ENCODE measurements around the gene PDE6B. TPM values are rescaled to one million over a fixed set of nuclear protein-coding genes. Genes with fewer than 3 reads are reported as not detected.

PDE6B gene
- total RNA-seq, 1 donor = not detected

- H3K79me2 ChIP-seq (ENCODE audit: insufficient read depth, low read length) = no peaks in the 10 kb centered on the region
- H3K4me3 ChIP-seq (ENCODE audit: insufficient read depth, low read length) = no peak overlapping the region
- TF ChIP-seq CTCF (IDR thresholded peaks at IDR 0.05; ENCODE audit: extremely low read depth, low read depth, low read length) = no peak
- H4K20me1 ChIP-seq (ENCODE audit: insufficient read depth, low read length) = no peaks in the 10 kb centered on the region
- no peak for DNase-seq (ENCODE audit: insufficient read length, low spot score, missing footprints)
- H3K4me1 ChIP-seq (ENCODE audit: insufficient read depth, low read length) = no peaks in the 10 kb centered on the region
- H3K36me3 ChIP-seq (ENCODE audit: insufficient read depth, low read length) = no peaks in the 10 kb centered on the region
- no peak overlapping the region for H2AFZ ChIP-seq (ENCODE audit: low read length)
- H3K27ac ChIP-seq (ENCODE audit: low read depth, low read length) = no peak overlapping the region
- H3K4me2 ChIP-seq (ENCODE audit: insufficient read depth, low read length) = no peak overlapping the region
- H3K27me3 ChIP-seq (ENCODE audit: insufficient read depth, low read length) = peaks cover 8% of the 10 kb centered on the region
- no peaks in the 10 kb centered on the region for H3K9me3 ChIP-seq (ENCODE audit: low read depth, low read length)
Measured at GRCh38 chr4:601612-602558, 23.5 kb upstream of the PDE6B start.

DNA sequence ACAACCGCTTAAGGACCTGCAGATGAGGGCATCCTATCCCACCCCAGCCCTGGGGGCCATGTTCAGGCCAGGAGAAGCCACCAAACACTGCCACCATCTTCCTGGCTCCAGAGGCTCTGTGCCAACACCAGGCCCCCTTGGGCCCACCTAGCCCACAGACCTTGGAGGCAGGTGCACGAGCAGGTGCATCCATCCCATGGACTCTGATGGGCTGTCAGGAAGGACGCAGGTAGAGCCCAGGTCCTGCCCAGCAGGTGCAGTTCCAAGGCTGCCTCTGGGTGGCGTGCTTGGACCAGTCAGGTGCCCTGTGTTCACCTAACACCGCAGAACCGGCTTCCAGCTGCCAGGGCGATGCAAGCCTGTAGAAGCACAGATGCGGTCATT is 22.8 kb upstream of the PDE6B start:
- Histone ChIP-seq H3K36me3 (ENCODE audit: insufficient read depth, low read length) (no peaks in the 10 kb centered on the region), H3K79me2 (ENCODE audit: insufficient read depth, low read length) (no peaks in the 10 kb centered on the region), H3K4me1 (ENCODE audit: insufficient read depth, low read length) (no peaks in the 10 kb centered on the region), H3K27me3 (ENCODE audit: insufficient read depth, low read length) (peaks cover 8% of the 10 kb centered on the region), H3K27ac (ENCODE audit: low read depth, low read length) (no peak overlapping the region), H3K4me2 (ENCODE audit: insufficient read depth, low read length) (no peak overlapping the region), H2AFZ (ENCODE audit: low read length) (no peak overlapping the region), H4K20me1 (ENCODE audit: insufficient read depth, low read length) (no peaks in the 10 kb centered on the region), H3K4me3 (ENCODE audit: insufficient read depth, low read length) (no peak overlapping the region), H3K9me3 (ENCODE audit: low read depth, low read length) (no peaks in the 10 kb centered on the region)
- DNase-seq (ENCODE audit: insufficient read length, low spot score, missing footprints) = no peak
- TF ChIP-seq CTCF (IDR thresholded peaks at IDR 0.05; ENCODE audit: extremely low read depth, low read depth, low read length) = peak; percentile 50

DNA sequence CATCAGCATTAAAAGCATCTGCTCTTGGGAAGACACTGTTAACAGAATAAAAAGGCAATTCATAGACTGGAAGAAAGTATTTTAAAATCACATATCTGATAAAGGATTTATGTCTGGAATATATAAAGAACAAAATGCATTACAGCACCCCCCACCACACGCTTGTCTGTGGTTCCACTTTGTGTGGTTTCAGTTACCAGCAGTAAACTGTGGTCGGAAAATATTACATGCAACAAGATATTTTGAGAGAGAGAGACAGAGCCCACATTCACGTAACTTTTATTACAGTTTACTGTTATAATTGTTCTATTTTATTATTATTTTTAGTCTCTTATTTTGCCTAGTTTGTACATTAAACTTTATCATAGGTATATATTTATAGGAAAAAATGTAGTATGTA is 21.2 kb upstream of the PDE6B start:
- Histone ChIP-seq H3K27me3 (ENCODE audit: insufficient read depth, low read length) (peaks cover 3% of the 10 kb centered on the region), H4K20me1 (ENCODE audit: insufficient read depth, low read length) (no peaks in the 10 kb centered on the region), H3K4me2 (ENCODE audit: insufficient read depth, low read length) (no peak overlapping the region), H3K4me3 (ENCODE audit: insufficient read depth, low read length) (no peak overlapping the region), H3K9me3 (ENCODE audit: low read depth, low read length) (no peaks in the 10 kb centered on the region), H3K4me1 (ENCODE audit: insufficient read depth, low read length) (no peaks in the 10 kb centered on the region), H2AFZ (ENCODE audit: low read length) (no peak overlapping the region), H3K36me3 (ENCODE audit: insufficient read depth, low read length) (no peaks in the 10 kb centered on the region), H3K27ac (ENCODE audit: low read depth, low read length) (no peak overlapping the region), H3K79me2 (ENCODE audit: insufficient read depth, low read length) (no peaks in the 10 kb centered on the region)
- no peak for TF ChIP-seq CTCF (IDR thresholded peaks at IDR 0.05; ENCODE audit: extremely low read depth, low read depth, low read length)
- DNase-seq (ENCODE audit: insufficient read length, low spot score, missing footprints) = no peak

DNA sequence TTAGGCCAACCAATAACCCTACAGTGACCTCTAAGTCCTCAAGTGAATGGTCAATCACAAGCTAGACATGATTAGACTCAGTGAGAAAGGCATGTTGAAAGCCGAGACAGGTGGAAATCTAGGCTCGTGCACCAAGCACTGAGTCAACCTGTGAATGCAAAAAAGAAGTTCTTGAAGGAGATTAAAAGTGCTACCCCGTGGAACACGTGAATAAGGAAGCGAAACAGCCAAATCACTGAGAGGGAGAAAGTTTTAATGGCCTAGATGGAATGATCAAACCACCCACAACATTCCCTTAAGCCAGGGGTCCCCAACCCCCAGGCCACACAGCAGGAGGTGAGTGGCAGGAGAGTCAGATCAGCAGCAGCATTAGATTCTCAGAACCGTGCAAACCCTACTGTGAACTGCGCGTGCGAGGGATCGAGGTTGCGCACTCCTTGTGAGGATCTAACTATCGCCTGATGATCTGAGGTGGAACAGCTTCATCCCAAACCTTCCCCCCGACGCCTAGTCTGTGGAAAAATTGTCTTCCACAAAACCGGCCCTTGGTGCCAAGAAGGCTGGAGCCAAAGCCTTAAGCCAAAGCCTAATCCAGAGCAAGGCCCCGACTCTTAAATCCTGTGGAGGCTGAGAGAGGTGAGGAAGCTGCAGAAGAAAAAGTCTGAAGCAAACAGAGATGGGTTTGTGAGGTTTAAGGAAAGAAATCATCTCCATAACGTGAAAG is 19.5 kb upstream of the PDE6B start:
- H3K27me3 ChIP-seq (ENCODE audit: insufficient read depth, low read length) = peaks cover 3% of the 10 kb centered on the region
- H3K79me2 ChIP-seq (ENCODE audit: insufficient read depth, low read length) = no peaks in the 10 kb centered on the region
- H3K4me1 ChIP-seq (ENCODE audit: insufficient read depth, low read length) = no peaks in the 10 kb centered on the region
- TF ChIP-seq CTCF (IDR thresholded peaks at IDR 0.05; ENCODE audit: extremely low read depth, low read depth, low read length) = no peak
- H3K4me2 ChIP-seq (ENCODE audit: insufficient read depth, low read length) = no peak overlapping the region
- H3K27ac ChIP-seq (ENCODE audit: low read depth, low read length) = no peak overlapping the region
- DNase-seq (ENCODE audit: insufficient read length, low spot score, missing footprints) = no peak
- H4K20me1 ChIP-seq (ENCODE audit: insufficient read depth, low read length) = no peaks in the 10 kb centered on the region
- no peak overlapping the region for H3K4me3 ChIP-seq (ENCODE audit: insufficient read depth, low read length)
- H3K36me3 ChIP-seq (ENCODE audit: insufficient read depth, low read length) = no peaks in the 10 kb centered on the region
- H2AFZ ChIP-seq (ENCODE audit: low read length) = no peak overlapping the region
- no peaks in the 10 kb centered on the region for H3K9me3 ChIP-seq (ENCODE audit: low read depth, low read length)
